Sigmoid colon (tissue), 7 donors: ENCODE results near the gene SLC3A2. TPM values are rescaled to one million over a fixed set of nuclear protein-coding genes. Genes with fewer than 3 reads are reported as not detected.

Experiments used
- DNase-seq: peaks from one replicate; pipeline ENCODE4 v3.0.0-alpha.2; 2019
- H3K27ac ChIP-seq, 4 donors: fragments of 200-600 bp; sonication (generic); one replicate each; pipeline ENCODE4 v1.5.1; 2016 to 2019; ENCODE audit warnings: mild to moderate bottlenecking in 1 of 4
- H3K27me3 ChIP-seq, 3 donors: fragments of 200-600 bp; sonication (generic); one replicate each; pipeline ENCODE4 v1.5.1; 2019; ENCODE audit warnings: mild to moderate bottlenecking in 1 of 3
- H3K36me3 ChIP-seq, 4 donors: fragments of 200-600 bp; sonication (generic); one replicate each; pipeline ENCODE4 v1.5.1; 2016 to 2019
- H3K4me1 ChIP-seq, 4 donors: fragments of 200-600 bp; sonication (generic); one replicate each; pipeline ENCODE4 v1.5.1; 2017 to 2019
- H3K4me3 ChIP-seq, 4 donors: fragments of 200-600 bp; sonication (generic); one replicate each; pipeline ENCODE4 v1.5.1; 2017 to 2019; ENCODE audit warnings: mild to moderate bottlenecking in 2 of 4, moderate library complexity in 1 of 4
- H3K9me3 ChIP-seq, 4 donors: fragments of 200-600 bp in 3 of 4; sonication (generic) in 3 of 4; one replicate each; pipeline versions ENCODE4 v1.5.1 to v1.6.1; 2013 to 2019
- EP300 ChIP-seq, 4 donors: sonication (generic); formaldehyde crosslinking; IDR thresholded peaks; one replicate each; pipeline ENCODE4 v1.6.1; 2017; ENCODE audit warnings: antibody characterized with exemption in 4 of 4
- POLR2A ChIP-seq, 2 donors: fragments of 450-650 bp; IDR thresholded peaks; one replicate each; pipeline ENCODE4 v1.6.1; 2016; ENCODE audit warnings: antibody characterized with exemption in 2 of 2, mild to moderate bottlenecking in 2 of 2, moderate library complexity in 2 of 2
- POLR2AphosphoS5 ChIP-seq, 4 donors: sonication (generic); formaldehyde crosslinking; IDR thresholded peaks; one replicate each; pipeline ENCODE4 v1.6.1; 2017; ENCODE audit warnings: antibody characterized with exemption in 4 of 4
- WGBS, 2 donors: extraction: QIAGEN DNeasy Blood & Tissue Kit; methylation state at CpG; one replicate each; pipeline ENCODE4 v1.1.7; 2013; 5-methylcytosine and 5-hydroxymethylcytosine counted together
- intact Hi-C: fragments of 100-400 bp; cut with DNase I; formaldehyde crosslinking; loops from one replicate; pipeline ENCODE4 v1.15.1; 2023
- polyA plus RNA-seq, 3 donors: library from polyadenylated mRNA; stranded (reverse); fragments of 200-250 nt; gene quantifications; one replicate each; pipeline ENCODE4 v1.2.3, GENCODE V29; 2013
- total RNA-seq, 4 donors: library from RNA; depleted of rRNA; stranded (reverse); fragments of >200 nt; gene quantifications; one replicate each; pipeline ENCODE4 v1.1.0, GENCODE V29; 2016
- TF ChIP-seq, protein P1 (sequence below), 4 experiments: fragments of 450-650 bp in 3 of 4; fragments of 200-600 bp in 1 of 4; IDR thresholded peaks; one replicate each; pipeline ENCODE4 v1.5.1; 2016 to 2019; ENCODE audit warnings: antibody characterized with exemption in 4 of 4, mild to moderate bottlenecking in 3 of 4, moderate library complexity in 2 of 4
- donor health status: healthy with polysubstance abuse.
- donor health status: Bipolar disorder and iron deficiency.
- donor health status: healthy.

SLC3A2 gene
- total RNA-seq (10 to 100 TPM; 44.0 to 70.4 (median 50.4) TPM), polyA plus RNA-seq (100 to 1,000 TPM in 1 of 3 donors, 10 to 100 TPM in 2; 16.8 to 128 (median 39.1) TPM)

GRCh38 chr11:62880803-62881578 is at the start of gene SLC3A2:
SLC3A2 (plus strand) TSS chr11:62880896; CDS start chr11:62881024, 128 bp downstream.
- Histone ChIP-seq H3K4me3 (peak within 1 kb of the TSS; percentile 72 to 99 (median 88)), H3K27ac (peak within 1 kb of the TSS; percentile 97 to 100 (median 98)), H3K9me3 (no peaks in the 10 kb centered on the region), H3K27me3 (no peaks in the 10 kb centered on the region), H3K4me1 (peaks cover 0 to 55% (median 49%) of the 10 kb centered on the region in 4 donors), H3K36me3 (peaks cover 20 to 38% (median 33%) of the 10 kb centered on the region in 4 donors)
- DNase-seq, result peak; percentile 96
- intact Hi-C loops, result loop anchor here (1.0 to 10.0 kb wide), 4 partner anchors 24 to 486 kb away; no protein-coding TSS in a partner anchor
- peak; percentile 99 to 100 (median 100) for TF ChIP-seq POLR2AphosphoS5 (IDR thresholded peaks at IDR 0.05)
- TF ChIP-seq EP300 (IDR thresholded peaks at IDR 0.05), result peak in 1 of 4 donors; percentile 24
- TF ChIP-seq, protein P1, sequence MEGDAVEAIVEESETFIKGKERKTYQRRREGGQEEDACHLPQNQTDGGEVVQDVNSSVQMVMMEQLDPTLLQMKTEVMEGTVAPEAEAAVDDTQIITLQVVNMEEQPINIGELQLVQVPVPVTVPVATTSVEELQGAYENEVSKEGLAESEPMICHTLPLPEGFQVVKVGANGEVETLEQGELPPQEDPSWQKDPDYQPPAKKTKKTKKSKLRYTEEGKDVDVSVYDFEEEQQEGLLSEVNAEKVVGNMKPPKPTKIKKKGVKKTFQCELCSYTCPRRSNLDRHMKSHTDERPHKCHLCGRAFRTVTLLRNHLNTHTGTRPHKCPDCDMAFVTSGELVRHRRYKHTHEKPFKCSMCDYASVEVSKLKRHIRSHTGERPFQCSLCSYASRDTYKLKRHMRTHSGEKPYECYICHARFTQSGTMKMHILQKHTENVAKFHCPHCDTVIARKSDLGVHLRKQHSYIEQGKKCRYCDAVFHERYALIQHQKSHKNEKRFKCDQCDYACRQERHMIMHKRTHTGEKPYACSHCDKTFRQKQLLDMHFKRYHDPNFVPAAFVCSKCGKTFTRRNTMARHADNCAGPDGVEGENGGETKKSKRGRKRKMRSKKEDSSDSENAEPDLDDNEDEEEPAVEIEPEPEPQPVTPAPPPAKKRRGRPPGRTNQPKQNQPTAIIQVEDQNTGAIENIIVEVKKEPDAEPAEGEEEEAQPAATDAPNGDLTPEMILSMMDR (IDR thresholded peaks at IDR 0.05), result peak; percentile 45 to 64 (median 58)
- peak; percentile 99 for TF ChIP-seq POLR2A (IDR thresholded peaks at IDR 0.05)
- WGBS, 2 donors, result 0 to 1% methylated on average over 69 of the region's 69 CpGs

DNA sequence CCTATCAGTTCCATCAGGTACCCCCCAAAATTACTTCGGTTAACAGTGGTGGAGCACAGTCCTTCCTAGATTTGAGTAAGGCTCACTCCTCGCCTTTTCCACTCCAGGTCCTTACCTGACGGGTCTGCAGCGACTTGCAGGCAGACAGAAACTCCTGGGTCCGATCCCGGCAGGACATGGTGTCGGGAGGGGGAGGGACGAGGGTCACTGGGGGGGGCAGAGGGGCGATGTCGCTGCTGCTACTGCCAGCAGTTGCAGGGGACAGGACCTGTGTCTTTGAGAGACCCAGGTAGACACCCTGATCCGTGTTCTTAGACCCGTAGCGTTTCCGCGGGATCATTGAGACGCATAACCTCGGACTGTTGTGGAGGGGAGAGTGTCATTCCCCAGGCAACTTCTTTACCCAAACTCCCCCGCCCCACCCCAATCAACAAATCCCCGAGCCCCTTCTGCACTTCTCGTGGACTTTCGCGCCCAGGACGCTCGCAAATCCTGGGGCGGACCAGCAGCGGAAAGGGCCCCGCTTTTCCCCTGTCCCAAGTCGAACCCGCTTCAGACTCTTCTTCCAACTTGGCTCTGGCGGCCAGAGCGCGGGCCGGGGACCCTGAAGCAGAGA is 49.7 kb upstream of the SLC3A2 start:
- Histone ChIP-seq H3K27me3 (no peaks in the 10 kb centered on the region), H3K9me3 (no peaks in the 10 kb centered on the region), H3K4me3 (peak overlapping the region; percentile 77 to 90 (median 84)), H3K27ac (peak overlapping the region; percentile 95 to 99 (median 96)), H3K36me3 (peaks cover 16 to 50% (median 27%) of the 10 kb centered on the region in 4 donors), H3K4me1 (peaks cover 0 to 51% (median 45%) of the 10 kb centered on the region in 4 donors)
- intact Hi-C loops, result loop anchor here (2.0 to 5.0 kb wide), 3 partner anchors 26 to 104 kb away; partner anchors contain the start of genes HNRNPUL2, NXF1, TMEM223 and TTC9C
- TF ChIP-seq EP300 (IDR thresholded peaks at IDR 0.05), result no peak
- no peak for TF ChIP-seq POLR2AphosphoS5 (IDR thresholded peaks at IDR 0.05)
- no peak for TF ChIP-seq POLR2A (IDR thresholded peaks at IDR 0.05)
- TF ChIP-seq, protein P1 (IDR thresholded peaks at IDR 0.05), result no peak
- WGBS, 2 donors, result 1% methylated on average over 33 of the region's 33 CpGs
- peak; percentile 70 for DNase-seq

DNA sequence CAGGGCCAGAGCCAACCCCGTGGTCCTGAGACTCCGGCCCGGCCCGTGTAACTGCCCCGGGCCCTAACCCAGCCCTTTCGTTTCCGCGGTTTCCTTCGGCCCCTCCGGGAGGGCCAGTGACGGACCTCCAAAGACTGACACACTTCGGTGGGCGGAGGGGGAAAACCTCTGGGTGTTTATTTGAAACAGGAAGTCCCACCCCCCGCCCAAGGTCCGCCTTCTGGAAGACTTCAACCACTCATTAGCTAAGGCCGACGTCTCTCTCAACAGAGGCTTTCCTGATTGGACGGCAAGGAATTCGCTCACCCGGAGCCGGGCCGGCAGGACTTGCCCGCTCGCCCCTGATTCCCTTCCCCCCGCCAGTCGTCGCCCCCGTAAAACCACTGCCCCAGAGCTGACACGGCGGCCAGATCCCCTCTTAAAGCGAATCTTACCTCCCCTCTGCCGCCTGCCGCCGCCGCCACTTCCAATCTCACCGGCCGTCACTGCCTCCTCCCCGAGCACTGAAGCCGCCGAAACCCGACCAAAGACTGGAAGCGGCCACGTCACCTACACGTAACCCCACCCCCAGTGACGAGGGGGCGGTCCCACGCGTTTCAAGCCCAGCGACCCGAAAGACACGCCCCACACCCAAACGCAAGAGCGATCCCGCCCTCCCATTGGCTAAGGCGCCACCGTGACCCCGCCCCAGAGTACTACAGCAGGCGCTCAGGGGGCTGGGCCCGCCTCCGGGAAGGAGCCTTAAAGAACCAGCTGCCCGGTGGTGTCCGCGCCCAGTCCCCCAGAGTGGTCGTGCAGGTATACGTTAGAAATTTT is 49.0 kb upstream of the SLC3A2 start, which contains the start of gene STX5:
Gene STX5 (minus strand): TSS at position 532 of the 816 bp plus-strand sequence. CDS start 808 bp downstream, outside the sequence.
- peak; percentile 100 for DNase-seq
- intact Hi-C loops, result loop anchor here (2.0 to 5.0 kb wide), 3 partner anchors 27 to 104 kb away; partner anchors contain the start of genes HNRNPUL2, NXF1, TMEM223 and TTC9C
- H3K4me3 ChIP-seq, result peak within 1 kb of the TSS; percentile 77 to 90 (median 84)
- TF ChIP-seq POLR2A (IDR thresholded peaks at IDR 0.05) (peak; percentile 87 to 90), POLR2AphosphoS5 (IDR thresholded peaks at IDR 0.05) (peak; percentile 94 to 98 (median 96)), EP300 (IDR thresholded peaks at IDR 0.05) (no peak)
- TF ChIP-seq, protein P1 (IDR thresholded peaks at IDR 0.05), result no peak
- H3K27me3 ChIP-seq, result no peaks in the 10 kb centered on the region
- H3K27ac ChIP-seq, result peak within 1 kb of the TSS; percentile 95 to 99 (median 96)
- 0% methylated on average over 65 of the region's 65 CpGs for WGBS, 2 donors
- no peaks in the 10 kb centered on the region for H3K9me3 ChIP-seq
- H3K4me1 ChIP-seq, result peaks cover 0 to 51% (median 45%) of the 10 kb centered on the region in 4 donors
- H3K36me3 ChIP-seq, result peaks cover 12 to 48% (median 20%) of the 10 kb centered on the region in 4 donors
